Upper lobe of left lung (tissue), 4 donors: Measurements from ENCODE around the gene PLEKHA1.

ENCODE experiments used
- EP300 ChIP-seq, 4 donors: sonication (generic); formaldehyde crosslinking; IDR thresholded peaks; one replicate each; pipeline ENCODE4 v1.5.1; 2017; ENCODE audit warnings: antibody characterized with exemption in 4 of 4, control low read depth in 2 of 4
- TF ChIP-seq, protein P1 (sequence below), 6 experiments: fragments of 450-650 bp in 4 of 6; fragments of 200-600 bp in 2 of 6; sonication (generic) in 2 of 6; IDR thresholded peaks; one replicate each; pipeline ENCODE4 v1.5.1; 2016 to 2019; ENCODE audit warnings: antibody characterized with exemption in 6 of 6

DNA sequence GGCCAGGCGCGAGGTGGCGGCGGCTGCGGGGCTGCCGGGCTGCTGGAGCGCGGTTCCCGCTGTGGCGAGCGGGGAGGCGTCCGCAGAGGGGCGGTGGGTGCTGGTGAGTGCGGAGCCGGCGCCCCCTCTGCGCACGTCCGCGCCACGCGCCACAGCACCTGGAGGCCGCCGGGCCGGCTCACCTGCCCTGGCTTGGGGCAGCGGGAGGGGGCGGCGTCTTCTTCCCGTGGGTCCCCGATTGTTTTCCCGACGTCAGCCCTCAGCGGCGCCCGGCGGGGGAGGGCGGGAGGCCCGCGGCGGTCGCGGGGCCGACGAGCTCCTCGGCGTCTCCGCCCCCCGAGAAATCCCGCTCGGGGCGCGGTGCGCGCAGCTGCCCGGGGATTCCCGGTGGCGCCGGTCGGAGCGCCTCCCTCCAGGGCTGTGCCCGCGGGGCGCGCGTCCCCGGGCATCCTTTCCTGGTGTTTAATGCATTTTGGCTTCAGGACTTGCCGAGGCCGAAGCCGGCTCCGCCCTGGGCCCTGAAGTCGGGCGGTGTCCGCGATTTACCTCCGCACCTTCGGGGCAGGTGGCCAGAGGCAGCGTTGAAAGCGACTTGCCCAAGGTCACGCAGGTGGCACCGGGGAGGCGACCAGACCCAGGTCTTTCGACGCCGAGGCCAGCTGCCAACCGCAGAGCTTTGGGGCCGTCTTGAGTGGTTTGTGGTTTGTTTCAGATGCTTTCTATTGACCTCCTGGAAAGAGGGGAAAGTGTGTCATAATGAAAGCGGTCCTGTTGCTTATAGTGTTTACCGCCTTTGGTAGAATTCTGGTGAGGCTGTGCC, 561 bp downstream of the PLEKHA1 start:
- TF ChIP-seq, protein P1, sequence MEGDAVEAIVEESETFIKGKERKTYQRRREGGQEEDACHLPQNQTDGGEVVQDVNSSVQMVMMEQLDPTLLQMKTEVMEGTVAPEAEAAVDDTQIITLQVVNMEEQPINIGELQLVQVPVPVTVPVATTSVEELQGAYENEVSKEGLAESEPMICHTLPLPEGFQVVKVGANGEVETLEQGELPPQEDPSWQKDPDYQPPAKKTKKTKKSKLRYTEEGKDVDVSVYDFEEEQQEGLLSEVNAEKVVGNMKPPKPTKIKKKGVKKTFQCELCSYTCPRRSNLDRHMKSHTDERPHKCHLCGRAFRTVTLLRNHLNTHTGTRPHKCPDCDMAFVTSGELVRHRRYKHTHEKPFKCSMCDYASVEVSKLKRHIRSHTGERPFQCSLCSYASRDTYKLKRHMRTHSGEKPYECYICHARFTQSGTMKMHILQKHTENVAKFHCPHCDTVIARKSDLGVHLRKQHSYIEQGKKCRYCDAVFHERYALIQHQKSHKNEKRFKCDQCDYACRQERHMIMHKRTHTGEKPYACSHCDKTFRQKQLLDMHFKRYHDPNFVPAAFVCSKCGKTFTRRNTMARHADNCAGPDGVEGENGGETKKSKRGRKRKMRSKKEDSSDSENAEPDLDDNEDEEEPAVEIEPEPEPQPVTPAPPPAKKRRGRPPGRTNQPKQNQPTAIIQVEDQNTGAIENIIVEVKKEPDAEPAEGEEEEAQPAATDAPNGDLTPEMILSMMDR (IDR thresholded peaks at IDR 0.05): no peak
- TF ChIP-seq EP300 (IDR thresholded peaks at IDR 0.05): no peak
